ENCODE results near the gene TMEM59. TPM values are rescaled to one million over a fixed set of nuclear protein-coding genes. Genes with fewer than 3 reads are reported as not detected.
"Not testable (repeated sequence)": the region's sequence is repeated elsewhere in the genome, so short reads cannot be mapped to it uniquely, and the experiment has no call there.

The TMEM59 gene
- total and polyA plus RNA-seq, 4 donors, result 152 to 468 (median 336) TPM

GRCh38 chr1:54004481-54005049 is 48.4 kb downstream of the TMEM59 start:
- Histone ChIP-seq H3K4me1 (ENCODE audit: control insufficient read depth in 5 of 5, insufficient read depth in 5 of 5, low read length in 5 of 5) (peaks cover 0 to 14% (median 0%) of the 10 kb centered on the region in 5 donors), H3K27ac (ENCODE audit: low read depth in 1 of 2, low read length in 1 of 2) (no peak overlapping the region), H3K9ac (ENCODE audit: insufficient read depth in 1 of 2, low read length in 2 of 2) (no peak overlapping the region), H3K36me3 (ENCODE audit: control insufficient read depth in 4 of 4, insufficient read depth in 4 of 4, low read length in 4 of 4) (no peaks in the 10 kb centered on the region), H3K9me3 (ENCODE audit: control insufficient read depth in 4 of 4, insufficient read depth in 3 of 4, low read length in 3 of 4) (no peaks in the 10 kb centered on the region), H3K27me3 (ENCODE audit: control insufficient read depth in 3 of 3, insufficient read depth in 3 of 3, low read length in 2 of 3) (no peaks in the 10 kb centered on the region), H3K4me3 (no peak overlapping the region)
- TF ChIP-seq, protein P1, sequence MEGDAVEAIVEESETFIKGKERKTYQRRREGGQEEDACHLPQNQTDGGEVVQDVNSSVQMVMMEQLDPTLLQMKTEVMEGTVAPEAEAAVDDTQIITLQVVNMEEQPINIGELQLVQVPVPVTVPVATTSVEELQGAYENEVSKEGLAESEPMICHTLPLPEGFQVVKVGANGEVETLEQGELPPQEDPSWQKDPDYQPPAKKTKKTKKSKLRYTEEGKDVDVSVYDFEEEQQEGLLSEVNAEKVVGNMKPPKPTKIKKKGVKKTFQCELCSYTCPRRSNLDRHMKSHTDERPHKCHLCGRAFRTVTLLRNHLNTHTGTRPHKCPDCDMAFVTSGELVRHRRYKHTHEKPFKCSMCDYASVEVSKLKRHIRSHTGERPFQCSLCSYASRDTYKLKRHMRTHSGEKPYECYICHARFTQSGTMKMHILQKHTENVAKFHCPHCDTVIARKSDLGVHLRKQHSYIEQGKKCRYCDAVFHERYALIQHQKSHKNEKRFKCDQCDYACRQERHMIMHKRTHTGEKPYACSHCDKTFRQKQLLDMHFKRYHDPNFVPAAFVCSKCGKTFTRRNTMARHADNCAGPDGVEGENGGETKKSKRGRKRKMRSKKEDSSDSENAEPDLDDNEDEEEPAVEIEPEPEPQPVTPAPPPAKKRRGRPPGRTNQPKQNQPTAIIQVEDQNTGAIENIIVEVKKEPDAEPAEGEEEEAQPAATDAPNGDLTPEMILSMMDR (IDR thresholded peaks at IDR 0.05; ENCODE audit: control extremely low read depth, extremely low read depth), result no peak
- 98% methylated on average over 27 of the region's 27 CpGs for WGBS, 2 donors
- ATAC-seq (ENCODE audit: insufficient read depth, low FRiP score) (no peak), DNase-seq (no peak)

GRCh38 chr1:54003750-54004480 is 49.1 kb downstream of the TMEM59 start:
- peaks cover 0 to 14% (median 0%) of the 10 kb centered on the region in 5 donors for H3K4me1 ChIP-seq (ENCODE audit: control insufficient read depth in 5 of 5, insufficient read depth in 5 of 5, low read length in 5 of 5)
- not testable (repeated sequence) for H3K4me3 ChIP-seq; H3K36me3 ChIP-seq (ENCODE audit: control insufficient read depth in 4 of 4, insufficient read depth in 4 of 4, low read length in 4 of 4); ATAC-seq (ENCODE audit: insufficient read depth, low FRiP score); H3K9me3 ChIP-seq (ENCODE audit: control insufficient read depth in 4 of 4, insufficient read depth in 3 of 4, low read length in 3 of 4); DNase-seq; H3K27ac ChIP-seq (ENCODE audit: low read depth in 1 of 2, low read length in 1 of 2); H3K9ac ChIP-seq (ENCODE audit: insufficient read depth in 1 of 2, low read length in 2 of 2); H3K27me3 ChIP-seq (ENCODE audit: control insufficient read depth in 3 of 3, insufficient read depth in 3 of 3, low read length in 2 of 3)
- 93 to 95% methylated on average over 19 of the region's 19 CpGs for WGBS, 2 donors

- Histone ChIP-seq H3K4me3 (no peak overlapping the region), H3K36me3 (ENCODE audit: control insufficient read depth in 4 of 4, insufficient read depth in 4 of 4, low read length in 4 of 4) (no peaks in the 10 kb centered on the region), H3K4me1 (ENCODE audit: control insufficient read depth in 5 of 5, insufficient read depth in 5 of 5, low read length in 5 of 5) (peaks cover 0 to 14% (median 0%) of the 10 kb centered on the region in 5 donors), H3K27ac (ENCODE audit: low read depth in 1 of 2, low read length in 1 of 2) (no peak overlapping the region), H3K9ac (ENCODE audit: insufficient read depth in 1 of 2, low read length in 2 of 2) (no peak overlapping the region), H3K9me3 (ENCODE audit: control insufficient read depth in 4 of 4, insufficient read depth in 3 of 4, low read length in 3 of 4) (no peaks in the 10 kb centered on the region), H3K27me3 (ENCODE audit: control insufficient read depth in 3 of 3, insufficient read depth in 3 of 3, low read length in 2 of 3) (no peaks in the 10 kb centered on the region)
- TF ChIP-seq, protein P1 (IDR thresholded peaks at IDR 0.05; ENCODE audit: control extremely low read depth, extremely low read depth), result no peak
- WGBS, 2 donors, result 90 to 92% methylated on average over 12 of the region's 12 CpGs
- no peak for DNase-seq
- ATAC-seq (ENCODE audit: insufficient read depth, low FRiP score), result no peak
These were observed 49.8 kb downstream of the TMEM59 start for GRCh38 chr1:54003249-54003646.

DNA sequence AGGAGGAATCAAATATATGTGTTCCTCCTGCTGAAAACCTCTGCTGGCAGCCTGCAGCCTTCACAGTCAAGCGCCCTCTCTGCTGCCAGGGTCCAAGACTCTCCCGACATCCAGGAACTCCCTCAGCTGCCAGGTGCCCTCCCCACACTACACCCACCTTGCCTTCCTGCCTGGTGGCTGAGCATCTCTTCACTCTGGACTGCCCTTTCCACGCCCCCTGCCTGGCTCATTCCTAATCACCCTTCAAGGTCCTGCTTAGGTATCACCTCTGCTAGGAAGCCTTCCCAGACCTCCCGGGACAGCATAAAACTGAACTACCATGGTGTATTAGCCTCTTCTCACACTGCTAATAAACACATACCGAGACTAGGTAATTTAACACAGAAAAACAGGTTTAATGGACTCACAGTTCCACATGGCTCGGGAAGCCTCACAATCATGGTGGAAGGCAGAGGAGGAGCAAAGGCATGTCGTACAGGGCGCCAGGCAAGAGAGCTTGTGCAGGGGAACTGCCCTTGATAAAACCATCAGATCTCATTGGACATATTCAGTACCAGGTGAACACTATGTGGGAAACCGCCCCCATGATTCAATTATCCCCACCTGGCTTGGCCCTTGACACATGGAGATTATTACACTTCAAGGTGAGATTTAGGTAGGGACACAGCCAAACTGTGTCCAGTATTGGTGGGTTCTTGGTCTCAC is 50.3 kb downstream of the TMEM59 start:
- Histone ChIP-seq H3K9ac (ENCODE audit: insufficient read depth in 1 of 2, low read length in 2 of 2) (no peak overlapping the region), H3K27me3 (ENCODE audit: control insufficient read depth in 3 of 3, insufficient read depth in 3 of 3, low read length in 2 of 3) (no peaks in the 10 kb centered on the region), H3K9me3 (ENCODE audit: control insufficient read depth in 4 of 4, insufficient read depth in 3 of 4, low read length in 3 of 4) (no peaks in the 10 kb centered on the region), H3K4me3 (no peak overlapping the region), H3K4me1 (ENCODE audit: control insufficient read depth in 5 of 5, insufficient read depth in 5 of 5, low read length in 5 of 5) (peaks cover 0 to 14% (median 0%) of the 10 kb centered on the region in 5 donors), H3K27ac (ENCODE audit: low read depth in 1 of 2, low read length in 1 of 2) (no peak overlapping the region), H3K36me3 (ENCODE audit: control insufficient read depth in 4 of 4, insufficient read depth in 4 of 4, low read length in 4 of 4) (no peaks in the 10 kb centered on the region)
- DNase-seq, result no peak
- TF ChIP-seq, protein P1 (IDR thresholded peaks at IDR 0.05; ENCODE audit: control extremely low read depth, extremely low read depth), result no peak
- no peak for ATAC-seq (ENCODE audit: insufficient read depth, low FRiP score)
- 65 to 73% methylated on average over 9 of the region's 9 CpGs for WGBS, 2 donors

Data from lung (tissue), 12 donors.